Subcutaneous adipose tissue (tissue), 4 donors: ENCODE results near the gene FANCM. TPM values are rescaled to one million over a fixed set of nuclear protein-coding genes. Genes with fewer than 3 reads are reported as not detected.

ENCODE experiments used
- CTCF ChIP-seq: fragments of 450-650 bp; IDR thresholded peaks from one replicate; pipeline ENCODE4 v1.5.1; 2016; ENCODE audit warnings: low read depth, mild to moderate bottlenecking, control low read depth, antibody characterized with exemption, moderate library complexity
- small RNA-seq: library from RNA; depleted of rRNA; stranded (forward); fragments of <200 nt; gene quantifications from one replicate; pipeline ENCODE3, GENCODE V24; 2016
- total RNA-seq, 4 donors: library from RNA; depleted of rRNA; stranded (reverse); fragments of >200 nt; gene quantifications; one replicate each; pipeline ENCODE4 v1.1.0, GENCODE V29; 2016

The FANCM gene
- total RNA-seq, 4 donors from 2014 or later: 5.3 to 11.0 (median 8.4) TPM

- TF ChIP-seq CTCF: no peak
These were observed 110.4 kb downstream of the FANCM start for GRCh38 chr14:45246151-45246550.

DNA sequence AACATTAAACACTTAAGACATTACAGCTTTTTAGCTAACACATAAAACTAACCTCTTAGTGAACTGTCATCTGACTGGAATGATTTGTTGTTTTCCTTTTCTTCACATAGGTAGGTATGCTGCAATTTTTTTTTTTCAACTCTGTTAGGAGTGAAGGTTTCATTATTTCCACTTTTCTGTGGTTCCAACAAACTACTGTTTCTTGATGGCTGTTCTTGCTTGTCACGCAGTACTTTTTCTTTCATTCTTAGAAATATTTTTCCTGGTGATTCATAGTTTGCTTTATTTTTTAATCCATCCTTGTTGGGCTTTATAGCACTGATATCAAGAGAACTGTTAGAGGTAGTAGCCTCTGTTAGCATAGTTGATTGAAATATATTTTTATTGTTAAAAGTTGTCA lies 111.0 kb downstream of the FANCM start:
- no peak for TF ChIP-seq CTCF

DNA sequence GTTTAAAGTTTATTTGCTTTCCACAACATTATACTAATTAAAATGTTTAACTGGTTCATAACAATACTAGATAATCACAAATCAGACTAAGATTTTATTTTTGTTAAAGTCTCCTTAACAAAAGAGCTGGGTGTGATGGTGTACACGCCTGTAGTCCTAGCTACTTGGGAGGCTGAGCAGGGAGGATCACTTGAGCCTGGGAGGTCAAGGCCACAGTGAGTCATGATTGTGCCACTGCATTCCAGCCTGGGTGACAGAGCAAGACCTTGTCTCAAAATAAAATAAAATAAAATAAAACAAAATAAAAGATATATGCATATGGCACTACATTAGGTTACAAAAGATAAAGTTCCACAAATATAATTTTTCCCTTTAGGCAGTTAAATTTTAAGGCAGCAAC lies 111.7 kb downstream of the FANCM start:
- no peak for TF ChIP-seq CTCF

GRCh38 chr14:45249856-45250575 lies 114.3 kb downstream of the FANCM start:
- no peak for TF ChIP-seq CTCF

Small RNA genes lying within 50 kb of the gene (small RNA-seq; reads per million reads assigned to genes)
- gene RF00151: not detected
- gene SNORD127: 9,621 reads per million, percentile 100 among the genes with 10 or more reads in this experiment

Other genes starting within 250 kb of the FANCM start
- gene KLHL28, start 174.0 kb upstream of the FANCM start, total RNA-seq: 10 to 100 TPM in 3 of 4 donors, 1 to 10 TPM in 1; 8.7 to 14.0 (median 12.9) TPM
- gene TOGARAM1, start 173.7 kb upstream of the FANCM start, total RNA-seq: 10 to 100 TPM; 16.3 to 33.3 (median 21.0) TPM
- gene PRPF39, start 51.8 kb upstream of the FANCM start, total RNA-seq: 10 to 100 TPM; 25.1 to 37.7 (median 36.3) TPM
- 10 to 100 TPM; 29.3 to 53.5 (median 32.0) TPM for gene FKBP3, start 1.4 kb upstream of the FANCM start, total RNA-seq
- gene MIS18BP1, start 117.3 kb downstream of the FANCM start, total RNA-seq: 10 to 100 TPM; 56.9 to 68.3 (median 64.2) TPM